GM12874 (cell line): Measurements from ENCODE around the gene KRTAP4-2.

ENCODE experiments used
- CTCF ChIP-seq: IDR thresholded peaks from 2 replicates; pipeline ENCODE4 v1.5.1; 2011; ENCODE audit warnings: low read depth, mild to moderate bottlenecking, control low read depth, low read length, moderate library complexity; ENCODE audit not compliant: insufficient read depth

Gene KRTAP4-2

GRCh38 chr17:41178843-41179616 is 1.0 kb upstream of the KRTAP4-2 start:
- no peak for TF ChIP-seq CTCF

GRCh38 chr17:41178341-41178740 is 320 bp upstream of the KRTAP4-2 start:
- no peak for TF ChIP-seq CTCF

GRCh38 chr17:41176744-41177387 is 1.2 kb downstream of the KRTAP4-2 start:
- no peak for TF ChIP-seq CTCF

- TF ChIP-seq CTCF, result no peak
These were observed 6.1 kb downstream of the KRTAP4-2 start for GRCh38 chr17:41171886-41172285.

- TF ChIP-seq CTCF, result no peak
These were observed 9.9 kb downstream of the KRTAP4-2 start, which contains the start of gene KRTAP4-3 for GRCh38 chr17:41168121-41168520. Gene KRTAP4-3, minus strand, starts transcription at chr17:41168221. Its CDS starts 49 bp downstream, at chr17:41168172.

GRCh38 chr17:41167561-41167960 is 10.5 kb downstream of the KRTAP4-2 start:
- TF ChIP-seq CTCF, result no peak

- no peak for TF ChIP-seq CTCF
These were observed 14.2 kb downstream of the KRTAP4-2 start for GRCh38 chr17:41163828-41164227.
